Kidney tubule cell (primary cell): ENCODE data around the gene VRK2.

Experiments used
- DNase-seq: peaks from one replicate; pipeline ENCODE4 v3.0.0-alpha.2; 2018; ENCODE audit warnings: low spot score

VRK2 gene

GRCh38 chr2:58046585-58047372, at the start of gene VRK2:
TSS of gene VRK2 (plus strand) at chr2:58046806. CDS start at chr2:58048832, 2,026 bp downstream.
- peak; percentile 97 for DNase-seq

- no peak for DNase-seq
Observed at GRCh38 chr2:58006256-58006951, 40.2 kb upstream of the VRK2 start.

- DNase-seq = no peak
Observed at GRCh38 chr2:58006952-58007284, 39.7 kb upstream of the VRK2 start.

DNA sequence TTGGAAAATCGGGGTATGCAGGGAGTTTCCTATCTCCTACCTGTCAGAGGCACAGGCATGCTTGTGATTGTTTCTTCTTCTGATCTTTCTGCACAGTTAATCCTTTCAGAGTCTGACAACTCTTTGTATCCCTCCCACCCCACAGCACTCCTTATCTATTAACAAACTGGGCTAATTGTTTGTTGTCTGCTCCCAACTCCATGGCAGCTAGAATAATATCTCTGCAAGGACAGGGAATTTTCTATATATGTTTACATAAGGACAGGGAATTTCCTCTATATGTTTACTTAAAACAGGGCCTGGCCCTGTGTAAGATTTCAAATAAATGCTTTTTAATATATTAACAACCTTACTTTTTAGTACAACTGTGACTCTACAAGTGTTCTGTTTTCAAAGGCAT, 36.0 kb upstream of the VRK2 start:
- no peak for DNase-seq

DNA sequence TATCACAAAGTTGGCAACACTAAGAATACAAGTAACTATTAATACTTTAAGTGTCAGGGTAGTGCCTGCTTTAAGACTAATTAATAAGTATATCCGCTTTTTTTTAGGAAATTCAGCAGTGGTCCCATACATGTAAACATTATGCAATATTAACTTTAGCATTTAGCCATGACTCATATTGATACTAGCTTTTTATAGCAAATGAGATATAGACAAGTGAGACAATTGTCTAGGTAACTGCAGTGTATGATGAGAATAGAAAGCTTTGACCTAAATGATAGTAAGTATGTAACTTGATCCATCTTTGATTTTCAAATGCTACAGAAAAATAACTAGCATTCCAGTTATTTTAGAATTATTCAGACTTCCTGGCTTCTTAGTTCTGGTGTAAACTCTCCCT, 27.4 kb upstream of the VRK2 start:
- no peak for DNase-seq

DNA sequence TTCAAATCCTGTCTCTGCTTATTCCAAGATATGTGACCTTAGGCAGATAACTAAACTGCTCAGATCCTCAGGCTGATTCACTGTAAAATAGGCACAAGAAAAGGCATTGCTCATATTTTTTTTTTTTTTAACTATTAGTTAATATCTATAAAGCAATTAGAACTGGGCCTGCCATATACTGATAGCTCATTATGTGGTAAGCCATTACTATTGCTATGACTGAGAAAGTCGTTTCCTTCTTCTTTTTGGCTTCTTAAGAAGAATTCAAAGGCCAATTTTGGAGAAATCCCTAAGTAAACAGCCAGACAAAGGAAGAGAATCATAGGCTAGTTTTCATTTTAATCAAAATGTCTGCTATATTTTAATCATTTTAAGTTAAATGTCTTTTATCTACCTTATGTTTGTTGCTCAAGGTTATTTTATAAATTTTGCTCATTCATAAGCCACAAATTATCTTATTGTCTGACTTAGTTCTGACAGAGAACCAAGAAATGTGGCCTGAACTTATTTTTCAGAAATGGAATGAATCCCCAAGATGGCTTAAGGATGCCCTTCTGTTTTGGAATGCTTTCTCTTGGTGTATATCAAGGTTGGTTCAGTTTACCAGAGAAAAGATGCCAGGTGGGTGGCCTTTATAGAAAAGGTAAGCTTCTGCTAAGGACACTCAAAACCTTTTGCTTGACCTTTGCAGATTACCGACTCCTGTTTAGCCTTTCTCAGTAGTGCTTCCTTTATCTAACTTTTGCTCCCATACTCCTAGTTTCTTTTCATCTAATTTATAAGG, 21.3 kb upstream of the VRK2 start:
- DNase-seq = no peak

- no peak for DNase-seq
Observed at GRCh38 chr2:58027029-58027428, 19.6 kb upstream of the VRK2 start.

DNA sequence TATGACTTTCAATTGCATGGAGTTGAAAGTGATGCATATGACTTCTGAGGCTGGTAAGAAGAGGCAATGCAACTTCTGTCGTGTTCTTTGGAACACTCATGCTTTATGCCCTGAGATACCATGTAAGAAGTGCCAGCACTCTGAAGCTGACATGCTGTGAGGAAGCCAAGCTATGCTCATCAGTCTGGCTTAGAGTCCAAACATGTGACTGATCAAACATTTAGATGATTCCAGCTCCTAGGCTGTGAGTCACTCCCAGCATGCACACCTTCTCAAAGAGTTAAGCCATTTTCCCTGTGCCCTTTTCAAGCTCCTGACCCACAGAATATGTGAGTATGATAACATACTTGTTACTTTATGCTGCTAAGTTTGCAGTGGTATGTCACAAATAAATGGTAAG, 15.8 kb upstream of the VRK2 start:
- peak; percentile 57 for DNase-seq

DNA sequence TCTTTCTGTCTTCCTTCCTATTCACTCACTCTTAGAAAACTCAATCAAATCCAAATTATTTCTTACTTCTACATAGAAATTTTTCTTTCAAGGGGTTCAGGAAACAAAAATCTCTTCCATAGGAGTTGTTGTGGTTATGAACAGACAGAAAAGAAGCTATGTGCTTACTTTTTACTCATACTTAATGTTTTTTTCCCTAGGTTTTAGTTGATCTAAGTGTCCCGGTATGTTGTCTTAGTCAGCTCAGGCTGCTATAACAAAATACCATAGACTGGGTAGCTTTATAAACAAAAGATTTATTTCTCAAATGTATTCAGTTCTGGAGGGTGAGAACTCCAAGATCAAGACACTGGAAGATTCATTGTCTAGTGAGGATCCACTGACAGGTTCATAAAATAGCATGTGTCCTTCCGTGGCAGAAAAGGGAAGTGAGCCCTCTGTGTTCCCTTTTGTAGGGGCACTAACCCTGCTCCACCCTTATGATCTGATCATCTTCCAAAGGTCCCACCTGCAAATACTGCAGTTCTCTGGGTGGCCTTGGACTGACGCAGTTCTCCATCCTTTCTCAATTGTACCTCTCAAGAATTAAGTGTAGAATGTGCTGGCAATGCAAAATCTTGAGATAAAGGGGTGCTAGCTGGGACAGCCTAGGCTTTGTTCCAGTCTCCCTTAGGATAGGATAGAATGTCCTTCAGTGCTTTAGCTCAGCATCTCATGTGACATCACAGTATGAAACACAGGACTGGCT, 14.4 kb upstream of the VRK2 start:
- DNase-seq = peak; percentile 18

DNA sequence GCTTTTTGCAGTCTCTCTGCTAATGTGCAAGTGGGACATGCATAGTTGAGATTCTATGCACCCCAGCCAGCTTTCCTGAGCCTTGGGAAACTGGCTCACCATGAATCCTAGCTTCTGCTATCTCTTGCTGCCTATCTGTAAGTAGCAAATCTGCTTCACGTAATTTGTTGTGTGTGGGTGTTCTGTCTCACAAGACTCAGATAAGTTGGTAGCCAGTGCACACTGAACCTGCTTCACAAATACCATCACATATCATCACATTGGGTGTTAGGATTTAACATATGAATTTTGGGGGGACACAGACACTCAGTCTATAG, 13.9 kb upstream of the VRK2 start:
- no peak for DNase-seq

DNA sequence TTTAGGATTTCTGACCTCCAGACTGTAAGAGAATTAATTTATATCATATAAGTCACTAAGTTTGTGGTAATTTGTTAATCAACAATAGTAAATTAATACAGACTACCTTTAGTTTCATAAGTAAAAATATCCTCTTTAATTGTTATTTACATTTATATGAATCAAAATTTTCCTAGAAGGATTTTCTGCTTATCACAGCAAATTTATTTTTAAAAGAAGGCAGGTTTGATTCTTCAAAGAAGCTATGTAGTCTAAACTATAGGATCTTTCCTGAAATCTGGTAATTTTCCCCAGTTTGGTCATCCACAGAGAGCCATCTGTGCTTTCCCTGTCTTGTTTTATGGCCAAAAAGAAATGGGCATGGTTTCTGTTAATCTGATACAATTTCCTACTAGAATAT, 13.1 kb upstream of the VRK2 start:
- DNase-seq = no peak

DNA sequence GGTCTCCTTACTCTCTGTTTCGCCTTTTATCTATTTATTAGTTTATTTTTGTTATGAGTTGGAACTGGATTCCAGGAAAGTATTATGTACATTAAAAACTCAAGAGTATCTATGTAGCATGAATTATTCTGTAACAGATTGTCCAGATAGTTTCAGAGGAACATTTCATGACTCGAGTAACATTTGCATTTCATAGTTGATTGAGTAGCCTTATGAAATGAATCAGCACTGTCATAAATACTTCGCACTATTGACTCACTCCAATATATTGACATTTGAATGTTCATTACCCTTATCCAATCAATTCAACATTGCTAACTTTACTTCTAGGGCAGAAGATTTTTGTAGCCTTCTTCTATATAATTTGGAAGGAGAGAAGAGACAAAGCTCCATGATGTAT, 11.3 kb upstream of the VRK2 start:
- DNase-seq = no peak

DNA sequence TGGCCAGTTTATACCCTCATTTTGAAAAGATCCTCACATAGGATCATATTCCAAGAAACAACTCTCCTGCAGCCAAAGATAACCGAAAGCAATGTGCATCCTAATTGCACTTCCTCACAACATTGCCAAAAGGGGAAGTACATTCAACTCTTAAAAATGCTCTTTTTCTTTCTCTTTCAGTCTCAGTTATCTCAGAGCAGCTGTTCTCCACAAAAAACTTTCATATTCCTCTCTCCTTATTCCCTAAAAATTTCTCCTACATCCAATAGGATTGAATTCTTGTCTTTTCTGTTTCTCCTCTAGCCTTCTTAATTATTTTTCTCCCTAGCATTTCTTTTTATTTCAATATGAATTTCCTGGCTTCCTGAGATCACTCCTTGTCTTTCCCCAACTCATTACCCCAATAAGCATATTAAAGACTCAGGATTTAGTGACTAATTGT, 7.4 kb upstream of the VRK2 start:
- DNase-seq = no peak

GRCh38 chr2:58042486-58042970, 4.1 kb upstream of the VRK2 start:
- peak; percentile 89 for DNase-seq

DNA sequence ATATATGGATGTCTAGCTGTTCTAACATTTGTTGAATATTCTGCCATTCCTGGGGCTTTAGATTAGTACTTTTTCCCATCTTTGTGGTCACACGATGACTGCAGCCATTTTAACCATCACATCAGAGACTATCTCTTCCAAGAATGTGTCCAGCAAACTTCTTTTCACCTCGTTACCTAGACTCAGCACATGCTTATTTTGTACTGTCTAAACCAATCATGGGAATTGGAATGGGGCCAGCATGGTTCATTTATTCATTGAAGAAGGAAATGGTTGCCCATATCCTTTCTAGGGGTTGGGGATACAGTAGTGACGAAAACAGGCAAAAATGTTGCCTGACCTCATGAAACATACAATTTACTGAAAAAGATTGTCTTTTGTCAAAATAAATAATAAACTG, 2.5 kb upstream of the VRK2 start:
- no peak for DNase-seq

- no peak for DNase-seq
Observed at GRCh38 chr2:58045580-58046334, 849 bp upstream of the VRK2 start.

GRCh38 chr2:58046335-58046584, 346 bp upstream of the VRK2 start:
- DNase-seq = no peak

DNA sequence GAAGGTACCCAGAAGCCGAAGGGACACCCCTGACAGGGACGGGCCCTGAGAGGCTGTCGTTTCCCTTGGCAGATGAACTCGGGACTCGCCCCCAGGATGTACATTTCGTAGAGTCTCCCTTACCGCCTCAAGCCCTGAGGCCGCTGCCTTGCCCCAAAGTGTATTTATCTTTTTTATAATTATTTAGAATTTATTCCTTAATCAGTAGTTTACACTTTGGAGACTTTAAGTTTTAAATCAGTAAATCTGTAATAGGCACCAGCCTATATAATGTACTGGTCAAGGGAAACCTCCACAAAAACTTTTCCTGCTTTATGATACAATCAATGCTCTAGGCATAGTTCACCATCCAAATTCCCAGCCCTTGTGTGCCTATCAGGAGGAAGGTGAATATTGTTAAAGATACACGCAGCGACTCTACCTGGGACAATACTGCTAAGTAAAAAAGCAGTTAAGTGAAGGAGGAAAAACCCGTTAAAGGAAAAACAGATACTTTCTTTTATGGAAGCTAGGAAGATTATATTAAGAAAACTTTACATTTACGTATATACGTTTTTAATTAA, 848 bp downstream of the VRK2 start:
- DNase-seq = no peak

DNA sequence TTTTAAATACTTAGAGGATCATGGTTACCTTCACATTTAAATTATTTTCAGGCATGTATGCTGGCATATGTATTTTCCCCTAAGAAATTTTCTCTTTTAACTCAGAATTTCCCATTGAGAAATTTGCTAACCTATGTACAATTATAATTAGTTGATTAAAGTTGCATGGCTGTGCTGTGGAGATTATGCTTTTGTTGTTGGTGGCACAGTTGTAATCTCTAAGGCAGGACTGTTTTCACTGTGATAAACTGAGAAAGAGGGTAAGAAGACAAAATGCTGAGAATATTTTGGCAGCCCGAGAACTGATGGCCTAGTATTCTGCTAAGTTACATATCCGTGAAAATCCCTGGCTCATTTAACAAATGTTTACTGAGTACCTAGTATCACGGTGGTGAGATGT, 1.4 kb downstream of the VRK2 start:
- DNase-seq = no peak

DNA sequence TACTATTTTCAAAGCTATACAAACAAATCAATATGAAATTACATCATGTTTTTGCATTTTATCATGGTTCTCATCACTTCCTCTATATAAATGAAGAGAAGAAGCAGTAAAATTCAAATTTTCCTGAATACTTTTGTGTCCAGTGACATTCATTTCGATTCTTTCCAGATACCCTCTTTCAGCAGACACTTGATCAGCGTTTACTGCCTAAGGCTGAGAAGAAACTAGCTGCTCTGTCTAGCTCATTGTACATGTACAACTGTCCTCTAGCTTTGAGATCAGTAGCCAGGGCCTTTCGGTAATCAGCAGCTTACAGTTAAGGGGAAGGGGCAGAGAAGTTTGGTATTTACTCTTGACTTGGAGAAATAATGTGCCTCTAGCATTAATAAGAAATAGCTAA, 4.8 kb downstream of the VRK2 start:
- no peak for DNase-seq

- DNase-seq = peak; percentile 32
Observed at GRCh38 chr2:58052978-58053377, 6.4 kb downstream of the VRK2 start.

DNA sequence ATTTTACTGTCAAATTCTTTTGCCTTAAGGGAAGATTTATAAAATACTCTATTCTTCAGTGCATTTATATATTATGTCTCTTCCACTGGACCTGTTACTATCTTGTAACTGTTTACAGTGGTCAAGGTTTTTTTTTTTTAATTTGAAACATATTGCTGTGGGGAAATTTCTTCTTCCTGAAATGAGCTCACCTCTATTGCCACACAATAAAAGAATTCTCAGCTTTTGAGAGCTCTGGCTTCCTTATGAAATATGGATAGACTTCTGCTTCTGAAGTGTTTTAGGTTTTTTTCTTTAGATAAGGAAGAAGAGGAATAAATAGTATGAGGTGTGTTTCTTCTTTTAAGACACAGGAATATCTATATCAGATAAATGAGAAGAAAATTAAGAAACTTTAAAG, 7.7 kb downstream of the VRK2 start:
- DNase-seq = peak; percentile 28
